ENCODE data around the gene SOX5. TPM values are rescaled to one million over a fixed set of nuclear protein-coding genes. Genes with fewer than 3 reads are reported as not detected.

The SOX5 gene
- total and polyA plus RNA-seq, 2 donors (not counting 1 experiment from before 2014, with no cell fraction given) = 3.9 to 17.2 TPM

GRCh38 chr12:23775208-23775607 lies 174.3 kb downstream of the SOX5 start:
- Mint-ChIP-seq H3K27me3 (no peaks in the 10 kb centered on the region), H3K27ac (no peak overlapping the region), H3K4me1 (no peaks in the 10 kb centered on the region), H3K4me3 (no peak overlapping the region), H3K9me3 (ENCODE audit: insufficient read depth) (no peaks in the 10 kb centered on the region)
- ChIA-PET CTCF (no interaction called here), POLR2A (no interaction called here)
- Histone ChIP-seq H3K27me3 (replicated peaks in 1 of 4; ENCODE audit: control extremely low read depth in 1 of 4, control insufficient read depth in 3 of 4, insufficient read depth in 4 of 4, low read length in 3 of 4) (no peaks in the 10 kb centered on the region), H3K9me3 (ENCODE audit: control extremely low read depth in 1 of 3, control insufficient read depth in 2 of 3, insufficient read depth in 1 of 3, low read length in 2 of 3) (no peaks in the 10 kb centered on the region), H3K4me3 (ENCODE audit: control extremely low read depth in 1 of 5, extremely low read depth in 1 of 5, insufficient read depth in 1 of 5, low read depth in 2 of 5, low read length in 4 of 5) (no peak overlapping the region), H3K9ac (ENCODE audit: low read length) (no peak overlapping the region), H3K4me2 (replicated peaks; ENCODE audit: low read depth, low read length, poor library complexity, severe bottlenecking) (no peak overlapping the region), H3K4me1 (ENCODE audit: control insufficient read depth in 2 of 2, insufficient read depth in 2 of 2, low read length in 2 of 2) (no peaks in the 10 kb centered on the region), H4K20me1 (ENCODE audit: control insufficient read depth, insufficient read depth, low read length, poor library complexity, severe bottlenecking) (no peaks in the 10 kb centered on the region), H3K36me3 (replicated peaks in 1 of 2; ENCODE audit: control extremely low read depth in 1 of 2, control insufficient read depth in 1 of 2, extremely low read depth in 1 of 2, insufficient read depth in 2 of 2, low read length in 1 of 2) (no peaks in the 10 kb centered on the region), H3K79me2 (ENCODE audit: control insufficient read depth, insufficient read depth, low read length) (no peaks in the 10 kb centered on the region), H2AFZ (ENCODE audit: insufficient read depth, low read depth, low read length, poor library complexity, severe bottlenecking) (no peak overlapping the region), H3K27ac (ENCODE audit: low read length in 2 of 2) (no peak overlapping the region)
- TF ChIP-seq EZH2 (IDR thresholded peaks at IDR 0.05; ENCODE audit: borderline replicate concordance, insufficient read depth, low read depth, low read length, poor library complexity, severe bottlenecking) = no peak
- WGBS (ENCODE audit: insufficient coverage) = no CpG with 5 or more reads among the region's 2 CpGs
- no peak for DNase-seq
- no peak for ATAC-seq (ENCODE audit: low read depth)
- intact Hi-C loops (cut with micrococcal nuclease) = no loop called here

GRCh38 chr12:23771240-23771949 lies 178.1 kb downstream of the SOX5 start:
- WGBS (ENCODE audit: insufficient coverage) = 99% methylated on average over 5 of the region's 5 CpGs
- no peak overlapping the region for H3K27ac Mint-ChIP-seq
- ChIA-PET POLR2A (no interaction called here), CTCF (no interaction called here)
- H3K27me3 ChIP-seq (replicated peaks in 1 of 4; ENCODE audit: control extremely low read depth in 1 of 4, control insufficient read depth in 3 of 4, insufficient read depth in 4 of 4, low read length in 3 of 4) = no peaks in the 10 kb centered on the region
- H3K27me3 Mint-ChIP-seq = no peaks in the 10 kb centered on the region
- no peaks in the 10 kb centered on the region for H3K9me3 ChIP-seq (ENCODE audit: control extremely low read depth in 1 of 3, control insufficient read depth in 2 of 3, insufficient read depth in 1 of 3, low read length in 2 of 3)
- DNase-seq (no peak), ATAC-seq (ENCODE audit: low read depth) (no peak)
- no peaks in the 10 kb centered on the region for H4K20me1 ChIP-seq (ENCODE audit: control insufficient read depth, insufficient read depth, low read length, poor library complexity, severe bottlenecking)
- H2AFZ ChIP-seq (ENCODE audit: insufficient read depth, low read depth, low read length, poor library complexity, severe bottlenecking) = no peak overlapping the region
- H3K4me1 Mint-ChIP-seq = no peaks in the 10 kb centered on the region
- H3K4me3 Mint-ChIP-seq = no peak overlapping the region
- no peaks in the 10 kb centered on the region for H3K4me1 ChIP-seq (ENCODE audit: control insufficient read depth in 2 of 2, insufficient read depth in 2 of 2, low read length in 2 of 2)
- TF ChIP-seq CTCF (IDR thresholded peaks at IDR 0.05) = no peak
- TF ChIP-seq EZH2 (IDR thresholded peaks at IDR 0.05; ENCODE audit: borderline replicate concordance, insufficient read depth, low read depth, low read length, poor library complexity, severe bottlenecking) = no peak
- H3K36me3 ChIP-seq (replicated peaks in 1 of 2; ENCODE audit: control extremely low read depth in 1 of 2, control insufficient read depth in 1 of 2, extremely low read depth in 1 of 2, insufficient read depth in 2 of 2, low read length in 1 of 2) = no peaks in the 10 kb centered on the region
- H3K9ac ChIP-seq (ENCODE audit: low read length) = no peak overlapping the region
- intact Hi-C loops (cut with micrococcal nuclease) = no loop called here
- no peaks in the 10 kb centered on the region for H3K9me3 Mint-ChIP-seq (ENCODE audit: insufficient read depth)
- no peak overlapping the region for H3K27ac ChIP-seq (ENCODE audit: low read length in 2 of 2)
- H3K79me2 ChIP-seq (ENCODE audit: control insufficient read depth, insufficient read depth, low read length) = no peaks in the 10 kb centered on the region
- no peak overlapping the region for H3K4me3 ChIP-seq (ENCODE audit: control extremely low read depth in 1 of 5, extremely low read depth in 1 of 5, insufficient read depth in 1 of 5, low read depth in 2 of 5, low read length in 4 of 5)
- no peak overlapping the region for H3K4me2 ChIP-seq (replicated peaks; ENCODE audit: low read depth, low read length, poor library complexity, severe bottlenecking)

Data from B cell (primary cell).